ENCODE data around the gene ATP10A.

Gene ATP10A

DNA sequence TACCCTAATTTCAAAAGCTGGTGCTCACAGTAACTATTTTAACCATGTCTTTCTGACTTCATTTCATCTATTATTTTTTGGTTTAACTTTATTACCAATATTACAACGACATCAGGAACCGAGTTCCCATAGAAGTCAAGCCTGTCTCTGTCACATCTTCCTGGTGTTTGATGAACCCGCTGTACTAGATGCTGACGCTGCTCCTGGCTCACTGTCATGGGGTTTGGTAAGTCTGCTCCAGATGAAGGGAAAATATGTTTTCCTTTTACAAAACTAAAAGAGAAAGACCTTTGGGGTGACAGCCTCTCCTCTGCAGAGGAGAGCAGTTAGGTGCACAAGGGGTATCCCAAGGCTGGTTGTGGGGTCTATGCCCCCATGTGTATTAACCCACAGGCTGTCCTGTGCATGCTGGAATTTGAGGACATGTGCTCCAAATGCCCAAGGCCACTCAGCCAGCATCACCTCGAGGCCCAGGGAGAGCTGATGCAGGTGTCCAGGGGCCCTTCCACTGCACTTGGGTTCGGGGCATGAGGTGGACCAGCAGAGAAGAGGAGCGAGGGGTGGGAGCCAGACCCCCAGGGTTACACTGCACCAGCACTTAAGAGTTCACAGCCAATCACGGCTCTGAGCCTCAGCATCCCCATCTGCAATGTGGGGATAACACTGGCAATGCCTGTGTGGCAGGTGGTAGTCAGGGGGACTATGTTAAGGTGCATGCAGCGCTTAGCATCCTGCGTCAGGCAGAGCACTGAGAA lies 62.2 kb downstream of the ATP10A start:
- no peak overlapping the region for H2AFZ ChIP-seq (ENCODE audit: low read length)
- no peaks in the 10 kb centered on the region for H3K79me2 ChIP-seq (ENCODE audit: low read length)
- no peaks in the 10 kb centered on the region for H3K9me2 ChIP-seq (replicated peaks; ENCODE audit: insufficient read depth, low read length)
- TF ChIP-seq EZH2 (optimal IDR thresholded peaks at IDR 0.05; ENCODE audit: low read depth, low read length) = no peak
- TF ChIP-seq, protein P1, sequence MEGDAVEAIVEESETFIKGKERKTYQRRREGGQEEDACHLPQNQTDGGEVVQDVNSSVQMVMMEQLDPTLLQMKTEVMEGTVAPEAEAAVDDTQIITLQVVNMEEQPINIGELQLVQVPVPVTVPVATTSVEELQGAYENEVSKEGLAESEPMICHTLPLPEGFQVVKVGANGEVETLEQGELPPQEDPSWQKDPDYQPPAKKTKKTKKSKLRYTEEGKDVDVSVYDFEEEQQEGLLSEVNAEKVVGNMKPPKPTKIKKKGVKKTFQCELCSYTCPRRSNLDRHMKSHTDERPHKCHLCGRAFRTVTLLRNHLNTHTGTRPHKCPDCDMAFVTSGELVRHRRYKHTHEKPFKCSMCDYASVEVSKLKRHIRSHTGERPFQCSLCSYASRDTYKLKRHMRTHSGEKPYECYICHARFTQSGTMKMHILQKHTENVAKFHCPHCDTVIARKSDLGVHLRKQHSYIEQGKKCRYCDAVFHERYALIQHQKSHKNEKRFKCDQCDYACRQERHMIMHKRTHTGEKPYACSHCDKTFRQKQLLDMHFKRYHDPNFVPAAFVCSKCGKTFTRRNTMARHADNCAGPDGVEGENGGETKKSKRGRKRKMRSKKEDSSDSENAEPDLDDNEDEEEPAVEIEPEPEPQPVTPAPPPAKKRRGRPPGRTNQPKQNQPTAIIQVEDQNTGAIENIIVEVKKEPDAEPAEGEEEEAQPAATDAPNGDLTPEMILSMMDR (IDR thresholded peaks at IDR 0.05; ENCODE audit: low read length) = no peak
- TF ChIP-seq EZH2phosphoT487 (IDR thresholded peaks at IDR 0.05; ENCODE audit: low read length) = no peak
- no peaks in the 10 kb centered on the region for H3K9me3 ChIP-seq (replicated peaks; ENCODE audit: insufficient read depth, low read length)
- H3K4me1 ChIP-seq (ENCODE audit: low read length) = no peaks in the 10 kb centered on the region
- DNase-seq = no peak
- H3K27me3 ChIP-seq (replicated peaks; ENCODE audit: insufficient read depth, low read length) = no peaks in the 10 kb centered on the region
- no peaks in the 10 kb centered on the region for H3K36me3 ChIP-seq (replicated peaks; ENCODE audit: insufficient read depth, low read length)
- no peak overlapping the region for H3K4me3 ChIP-seq (ENCODE audit: low read length)
- no peak overlapping the region for H3K9ac ChIP-seq (ENCODE audit: low read length)
- no peak overlapping the region for H3K4me2 ChIP-seq (ENCODE audit: low read depth, low read length)
- no peak overlapping the region for H3K27ac ChIP-seq (ENCODE audit: low read length)
- no peaks in the 10 kb centered on the region for H3F3A ChIP-seq (ENCODE audit: insufficient read depth, low read length)
- no peaks in the 10 kb centered on the region for H4K20me1 ChIP-seq (ENCODE audit: insufficient read depth, low read length)

GRCh38 chr15:25799906-25800700 lies 63.0 kb downstream of the ATP10A start:
- Histone ChIP-seq H2AFZ (ENCODE audit: low read length) (no peak overlapping the region), H3F3A (ENCODE audit: insufficient read depth, low read length) (no peaks in the 10 kb centered on the region), H4K20me1 (ENCODE audit: insufficient read depth, low read length) (no peaks in the 10 kb centered on the region), H3K4me3 (ENCODE audit: low read length) (no peak overlapping the region), H3K9me3 (replicated peaks; ENCODE audit: insufficient read depth, low read length) (no peaks in the 10 kb centered on the region), H3K4me1 (ENCODE audit: low read length) (no peaks in the 10 kb centered on the region), H3K27ac (ENCODE audit: low read length) (no peak overlapping the region), H3K9me2 (replicated peaks; ENCODE audit: insufficient read depth, low read length) (no peaks in the 10 kb centered on the region), H3K79me2 (ENCODE audit: low read length) (no peaks in the 10 kb centered on the region), H3K36me3 (replicated peaks; ENCODE audit: insufficient read depth, low read length) (no peaks in the 10 kb centered on the region), H3K27me3 (replicated peaks; ENCODE audit: insufficient read depth, low read length) (no peaks in the 10 kb centered on the region), H3K9ac (ENCODE audit: low read length) (no peak overlapping the region), H3K4me2 (ENCODE audit: low read depth, low read length) (no peak overlapping the region)
- no peak for DNase-seq
- TF ChIP-seq EZH2 (optimal IDR thresholded peaks at IDR 0.05; ENCODE audit: low read depth, low read length) (no peak), EZH2phosphoT487 (IDR thresholded peaks at IDR 0.05; ENCODE audit: low read length) (no peak)
- TF ChIP-seq, protein P1 (IDR thresholded peaks at IDR 0.05; ENCODE audit: low read length) = no peak

DNA sequence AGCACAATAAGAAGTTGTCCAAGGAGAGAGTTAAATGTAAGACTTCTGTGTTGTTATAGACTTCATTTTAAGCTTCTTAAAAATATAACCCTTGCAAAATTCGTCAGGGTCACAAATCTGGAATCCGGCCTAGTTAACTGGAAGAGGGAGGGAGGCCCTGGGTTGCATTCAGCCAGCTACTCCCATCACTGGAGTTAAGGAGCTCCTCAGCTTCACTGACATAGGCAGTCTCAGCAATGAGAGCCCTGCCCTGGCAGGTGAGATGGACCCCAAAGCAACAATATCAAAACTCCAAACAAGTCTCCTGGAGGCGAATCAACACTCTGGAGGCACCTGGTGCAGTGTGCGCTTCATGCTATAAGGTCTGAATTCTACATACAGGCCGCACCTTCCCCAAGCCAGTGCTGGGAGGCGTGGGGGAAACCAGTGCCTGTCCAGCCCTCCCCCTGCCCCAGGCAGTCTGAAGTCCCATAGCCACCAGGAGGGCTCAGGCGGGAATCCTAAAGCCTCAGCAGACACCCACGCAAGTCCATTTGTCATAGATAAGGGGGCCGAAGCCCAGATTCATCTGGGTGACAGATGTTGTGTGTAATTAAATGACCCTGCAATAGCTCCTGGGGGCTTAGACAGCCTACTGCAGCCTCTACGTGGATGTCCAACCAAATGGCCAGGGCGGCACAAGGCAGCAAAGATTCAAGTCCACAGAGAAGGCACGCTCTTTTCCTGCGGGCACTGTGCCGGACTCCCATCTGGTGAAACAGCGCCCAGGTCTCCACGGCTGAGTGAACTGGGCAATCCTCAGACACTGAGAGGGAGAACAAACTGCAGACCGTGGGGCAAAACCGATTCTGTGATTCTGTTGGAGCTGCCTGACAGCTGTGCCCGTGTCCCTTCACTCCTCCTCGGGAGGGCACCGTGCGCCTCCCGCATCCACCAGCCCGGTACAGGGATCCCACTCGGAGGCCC lies 64.9 kb downstream of the ATP10A start:
- Histone ChIP-seq H3K4me3 (ENCODE audit: low read length) (no peak overlapping the region), H3F3A (ENCODE audit: insufficient read depth, low read length) (no peaks in the 10 kb centered on the region)
- no peak for DNase-seq

More for the DNA sequence above, 64.9 kb downstream of the ATP10A start:
- Histone ChIP-seq H2AFZ (ENCODE audit: low read length) (no peak overlapping the region), H3K9ac (ENCODE audit: low read length) (no peak overlapping the region), H3K9me2 (replicated peaks; ENCODE audit: insufficient read depth, low read length) (no peaks in the 10 kb centered on the region), H3K9me3 (replicated peaks; ENCODE audit: insufficient read depth, low read length) (no peaks in the 10 kb centered on the region), H3K79me2 (ENCODE audit: low read length) (no peaks in the 10 kb centered on the region), H4K20me1 (ENCODE audit: insufficient read depth, low read length) (no peaks in the 10 kb centered on the region), H3K27me3 (replicated peaks; ENCODE audit: insufficient read depth, low read length) (no peaks in the 10 kb centered on the region), H3K27ac (ENCODE audit: low read length) (no peak overlapping the region), H3K36me3 (replicated peaks; ENCODE audit: insufficient read depth, low read length) (no peaks in the 10 kb centered on the region), H3K4me1 (ENCODE audit: low read length) (no peaks in the 10 kb centered on the region), H3K4me2 (ENCODE audit: low read depth, low read length) (no peak overlapping the region)
- TF ChIP-seq EZH2phosphoT487 (IDR thresholded peaks at IDR 0.05; ENCODE audit: low read length) = no peak
- no peak for TF ChIP-seq EZH2 (optimal IDR thresholded peaks at IDR 0.05; ENCODE audit: low read depth, low read length)
- TF ChIP-seq, protein P1 (IDR thresholded peaks at IDR 0.05; ENCODE audit: low read length) = no peak

Data from MM.1S (cell line).